ENCODE data around the gene PYDC1.

- TF ChIP-seq CTCF (IDR thresholded peaks at IDR 0.05; ENCODE audit: low read depth, low read length) (no peak), POLR2A (IDR thresholded peaks at IDR 0.05; ENCODE audit: extremely low read depth, insufficient read length) (no peak), MAX (IDR thresholded peaks at IDR 0.05; ENCODE audit: low read depth, low read length) (no peak; the same call in 1 of the 2 replicates)
Observed at GRCh38 chr16:31253642-31254045, 36.7 kb upstream of the PYDC1 start.

Data from NB4 (cell line).